Measurements from ENCODE around the gene PPP1R15A.
"Not testable (repeated sequence)": the region's sequence is repeated elsewhere in the genome, so short reads cannot be mapped to it uniquely, and the experiment has no call there.

The PPP1R15A gene

GRCh38 chr19:48881741-48882657 is 9.8 kb downstream of the PPP1R15A start:
- no peak for DNase-seq

DNA sequence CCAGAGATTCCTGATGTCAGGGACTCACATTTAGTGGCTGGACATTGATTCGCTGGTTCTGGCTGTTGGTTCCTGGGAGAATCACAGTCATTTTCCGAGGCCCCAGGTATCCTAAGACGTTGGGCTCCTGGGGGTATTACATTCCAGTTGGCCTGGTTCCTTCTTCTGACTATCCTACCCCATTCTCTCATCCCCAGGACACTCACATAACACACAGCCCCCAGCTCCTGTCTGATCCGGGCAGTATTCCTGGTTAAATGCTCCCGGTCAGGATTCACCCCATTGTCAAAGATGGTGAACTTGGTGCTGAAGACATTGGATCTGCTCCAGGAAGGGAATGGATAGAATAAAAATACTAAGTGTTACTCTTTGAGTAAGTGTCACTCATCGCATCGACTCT is 11.5 kb downstream of the PPP1R15A start:
- DNase-seq, result no peak

DNA sequence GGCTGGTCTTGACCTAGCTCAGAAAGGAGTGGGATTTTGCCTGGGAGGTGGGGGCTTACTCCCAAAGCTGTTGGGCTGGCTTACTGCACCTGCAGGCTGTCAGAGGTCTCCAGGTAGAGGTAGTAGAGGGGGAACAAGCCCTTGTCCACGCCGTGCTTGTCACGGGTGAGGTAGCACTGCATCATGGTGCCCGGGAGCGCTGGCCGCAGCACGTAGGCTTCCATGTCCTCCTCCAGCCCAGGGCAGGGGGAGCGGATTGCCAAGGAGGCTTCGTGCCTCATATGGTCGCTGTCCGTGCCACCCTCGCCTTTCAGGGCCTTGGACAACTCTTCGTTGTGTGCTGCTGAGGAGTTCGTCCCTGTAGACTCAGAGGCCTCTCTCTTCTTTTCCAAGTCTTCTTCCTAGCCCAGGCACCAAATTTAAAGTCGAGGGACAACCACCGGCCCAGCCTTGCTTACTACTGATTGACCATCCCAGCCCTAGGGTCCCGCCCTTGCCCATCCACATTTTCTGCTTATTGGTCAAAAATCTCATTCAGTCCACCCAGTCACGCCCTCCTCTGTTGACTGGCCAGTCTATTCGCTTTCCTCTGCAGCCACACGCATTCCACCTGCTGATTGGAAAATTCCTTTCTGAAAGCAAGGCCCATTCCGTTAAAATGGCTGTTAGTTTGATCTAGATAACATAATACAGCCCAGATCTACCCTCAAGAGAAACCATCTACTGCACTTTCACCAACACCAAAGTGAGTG is 15.8 kb downstream of the PPP1R15A start:
- DNase-seq, result no peak

- not testable (repeated sequence) for DNase-seq
Observed at GRCh38 chr19:48889496-48889895, 17.3 kb downstream of the PPP1R15A start.

GRCh38 chr19:48890551-48890950 is 18.3 kb downstream of the PPP1R15A start:
- no peak for DNase-seq

DNA sequence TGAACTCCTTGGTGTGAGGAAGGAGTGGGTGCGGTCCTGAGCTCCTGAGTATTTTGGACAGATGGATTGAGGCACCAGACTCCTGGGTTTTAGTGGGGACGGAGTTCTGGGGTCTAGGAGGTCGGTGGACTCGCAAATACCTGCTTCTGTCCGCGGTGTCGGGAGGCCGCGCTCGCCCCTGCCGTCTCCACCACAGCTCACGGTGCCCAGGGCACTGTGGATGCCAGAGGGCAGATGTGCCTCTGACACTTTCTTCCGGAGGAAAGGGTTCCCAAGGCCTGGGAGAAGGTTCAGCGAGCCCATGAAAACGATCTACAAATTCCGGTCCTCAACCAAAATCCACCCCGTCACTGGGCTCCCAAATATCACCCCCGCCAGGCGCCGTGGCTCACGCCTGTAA is 23.0 kb downstream of the PPP1R15A start:
- DNase-seq, result no peak

DNA sequence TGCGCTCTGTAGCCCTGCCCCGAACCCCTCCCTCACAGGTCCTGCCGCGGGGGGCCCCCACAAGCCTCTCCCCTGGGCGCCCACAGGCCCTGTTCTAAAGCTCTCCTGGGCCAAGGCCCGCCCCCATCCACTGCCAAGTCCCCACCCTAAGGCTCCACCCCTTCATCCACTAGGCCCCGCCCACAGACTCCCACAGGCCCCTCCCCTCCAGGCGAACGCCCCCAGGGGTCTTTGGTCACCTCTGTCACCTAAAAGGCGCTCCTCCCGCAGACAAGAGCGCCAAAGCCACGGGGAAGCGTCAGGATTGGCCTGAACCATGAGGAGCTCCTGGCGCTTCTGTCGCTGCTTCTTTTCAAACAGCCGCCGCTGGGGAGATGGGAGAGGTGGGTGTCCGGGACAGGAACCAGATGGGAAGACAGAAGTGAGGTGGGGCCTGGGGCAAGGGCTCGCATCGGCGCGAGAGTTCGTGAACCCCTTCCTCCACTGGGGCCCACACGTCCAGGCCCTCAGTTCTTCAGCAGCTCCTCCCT is 24.0 kb downstream of the PPP1R15A start:
- no peak for DNase-seq

DNA sequence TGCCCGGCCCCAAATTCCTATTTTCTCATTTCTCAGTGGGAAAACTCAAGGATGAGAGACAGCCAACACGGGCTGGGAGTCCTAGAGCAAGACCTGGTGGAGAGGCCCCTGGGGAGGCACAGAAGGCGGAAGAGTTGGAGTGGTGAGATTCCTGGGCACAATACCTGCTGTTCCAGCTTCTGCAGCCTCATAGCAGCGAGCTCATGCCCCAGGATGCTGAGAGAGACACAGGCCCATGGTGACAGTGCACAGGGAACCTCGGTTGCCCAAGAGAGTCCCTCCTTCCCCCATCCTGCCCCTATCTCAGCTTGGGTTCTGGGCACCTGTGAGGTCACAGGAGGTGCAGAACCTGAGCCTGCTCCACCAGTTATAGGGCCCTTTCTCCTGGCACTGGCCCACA is 25.0 kb downstream of the PPP1R15A start:
- DNase-seq, result no peak

DNA sequence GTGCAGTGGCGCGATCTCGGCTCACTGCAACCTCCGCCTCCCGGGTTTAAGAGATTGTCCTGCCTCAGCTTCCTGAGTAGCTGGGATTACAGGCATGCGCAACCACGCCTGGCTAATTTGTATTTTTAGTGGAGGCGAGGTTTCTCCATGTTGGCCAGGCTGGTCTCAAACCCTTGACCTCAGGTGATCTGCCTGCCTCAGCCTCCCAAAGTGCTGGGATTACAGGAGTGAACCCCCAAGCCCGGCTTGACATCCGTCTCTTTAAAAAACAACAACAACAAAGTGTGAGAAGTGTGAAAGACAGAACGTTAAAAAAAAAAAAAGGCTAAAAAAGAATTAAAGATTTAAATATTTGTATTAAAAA is 27.1 kb downstream of the PPP1R15A start:
- not testable (repeated sequence) for DNase-seq

- peak; percentile 98 for DNase-seq
Observed at GRCh38 chr19:48899781-48900476, 27.7 kb downstream of the PPP1R15A start, which contains the start of gene NUCB1. NUCB1 (plus strand) TSS chr19:48900312; CDS start chr19:48900797, 485 bp downstream.

DNA sequence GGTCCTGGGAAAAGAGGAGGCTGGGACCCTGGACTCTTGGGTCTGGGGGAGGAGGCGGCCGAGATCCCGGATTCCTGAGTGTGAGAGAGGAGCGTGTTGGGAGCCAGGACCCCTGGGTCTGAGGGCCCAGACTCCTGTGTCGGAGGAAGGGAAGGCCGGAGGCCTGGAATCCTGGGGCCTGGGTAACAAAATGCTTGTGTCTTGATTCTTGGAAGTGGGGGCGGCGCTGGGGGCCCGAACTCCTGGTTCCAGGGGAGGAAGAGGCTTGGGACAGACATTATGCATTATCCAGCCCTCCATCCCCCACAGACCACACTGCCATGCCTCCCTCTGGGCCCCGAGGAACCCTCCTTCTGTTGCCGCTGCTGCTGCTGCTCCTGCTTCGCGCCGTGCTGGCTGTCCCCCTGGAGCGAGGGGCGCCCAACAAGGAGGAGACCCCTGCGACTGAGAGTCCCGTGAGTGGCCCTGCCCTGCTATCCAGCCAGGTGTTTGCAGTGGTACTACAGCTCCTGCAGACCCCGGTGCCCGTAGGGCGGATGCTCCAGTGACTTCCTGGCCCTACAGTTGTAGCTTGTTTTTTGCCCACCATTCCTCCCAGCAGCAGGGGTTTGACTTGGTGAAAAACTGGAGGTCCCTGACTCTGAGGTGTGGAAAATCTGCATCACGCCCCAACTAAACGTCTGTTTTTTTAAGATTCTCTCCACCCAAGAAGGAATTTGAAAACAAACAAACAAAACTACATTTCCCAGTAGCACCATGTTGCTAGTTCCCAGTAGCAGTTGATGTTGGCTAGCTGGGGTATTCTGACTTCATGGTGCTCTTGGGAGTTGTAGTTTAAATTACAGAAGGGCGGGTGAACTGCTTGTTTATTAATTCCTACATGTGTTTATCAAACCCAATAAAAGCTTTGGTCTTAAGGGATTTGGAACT is 28.5 kb downstream of the PPP1R15A start:
- no peak for DNase-seq

DNA sequence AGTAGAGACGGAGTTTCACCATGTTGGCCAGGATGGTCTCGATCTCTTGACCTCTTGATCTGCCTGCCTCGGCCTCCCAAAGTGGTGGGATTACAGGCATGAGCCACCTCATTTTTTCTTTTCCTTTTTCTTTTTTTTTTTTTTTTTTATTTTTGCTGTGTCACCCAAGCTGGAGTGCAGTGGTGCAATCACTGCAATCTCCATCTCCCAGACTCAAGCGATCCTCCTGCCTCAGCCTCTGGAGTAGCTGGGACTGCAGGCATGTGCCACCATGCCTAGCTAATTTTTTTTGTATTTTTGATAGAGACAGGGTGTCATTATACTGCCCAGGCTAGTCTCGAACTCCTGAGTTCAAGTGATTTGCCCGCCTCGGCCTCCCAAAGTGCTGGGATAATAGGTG is 30.1 kb downstream of the PPP1R15A start:
- not testable (repeated sequence) for DNase-seq

DNA sequence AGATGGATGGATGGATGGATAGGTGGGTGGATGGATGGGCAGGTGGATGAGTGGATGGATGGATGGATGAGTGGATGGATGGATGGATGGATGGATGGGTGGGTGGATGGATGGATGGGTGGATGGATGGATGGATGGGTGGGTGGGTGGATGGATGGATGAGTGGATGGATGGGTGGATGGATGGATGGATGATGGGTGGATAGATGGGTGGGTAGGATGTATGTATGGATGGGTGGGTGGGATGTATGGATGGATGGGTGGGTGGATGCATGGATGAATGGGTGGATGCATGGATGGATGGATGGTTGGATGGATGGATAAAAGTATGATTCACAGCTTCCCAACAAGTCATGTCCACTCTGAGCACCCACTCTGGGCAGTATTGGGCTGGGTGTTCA is 31.6 kb downstream of the PPP1R15A start:
- DNase-seq, result not testable (repeated sequence)

DNA sequence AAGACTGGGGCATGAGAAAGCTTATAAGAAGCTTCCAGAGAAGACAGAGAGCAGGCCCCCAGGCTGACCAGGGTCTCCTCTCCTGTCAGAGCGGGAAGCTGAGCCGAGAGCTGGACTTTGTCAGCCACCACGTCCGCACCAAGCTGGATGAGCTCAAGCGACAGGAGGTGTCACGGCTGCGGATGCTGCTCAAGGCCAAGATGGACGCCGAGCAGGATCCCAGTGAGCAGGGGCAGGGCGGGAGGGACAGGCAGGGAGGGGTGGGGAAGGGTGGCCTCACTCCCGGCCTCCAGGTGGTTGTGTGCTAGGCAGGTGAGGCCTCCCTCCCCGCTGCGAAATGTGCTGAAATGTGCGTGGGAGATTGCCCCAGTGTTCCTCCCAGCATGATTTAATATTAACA is 33.4 kb downstream of the PPP1R15A start:
- DNase-seq, result no peak

DNA sequence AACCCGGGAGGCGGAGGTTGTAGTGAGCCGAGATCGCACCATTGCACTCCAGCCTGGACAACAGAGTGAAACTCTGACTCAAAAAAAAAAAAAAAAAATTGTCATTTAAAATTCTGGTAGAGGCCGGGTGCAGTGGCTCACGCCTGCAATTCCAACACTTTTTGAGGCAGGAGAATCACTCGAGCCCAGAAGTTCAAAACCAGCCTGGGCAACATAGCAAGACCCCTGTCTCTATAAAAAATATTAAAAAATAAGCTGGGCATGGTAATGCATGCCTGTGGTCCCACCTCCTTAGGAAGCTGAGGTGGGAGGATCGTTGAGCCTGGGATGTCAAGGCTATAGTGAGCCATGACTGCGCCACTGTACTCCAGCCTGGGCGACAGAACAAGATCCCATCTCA is 34.1 kb downstream of the PPP1R15A start:
- DNase-seq, result no peak

DNA sequence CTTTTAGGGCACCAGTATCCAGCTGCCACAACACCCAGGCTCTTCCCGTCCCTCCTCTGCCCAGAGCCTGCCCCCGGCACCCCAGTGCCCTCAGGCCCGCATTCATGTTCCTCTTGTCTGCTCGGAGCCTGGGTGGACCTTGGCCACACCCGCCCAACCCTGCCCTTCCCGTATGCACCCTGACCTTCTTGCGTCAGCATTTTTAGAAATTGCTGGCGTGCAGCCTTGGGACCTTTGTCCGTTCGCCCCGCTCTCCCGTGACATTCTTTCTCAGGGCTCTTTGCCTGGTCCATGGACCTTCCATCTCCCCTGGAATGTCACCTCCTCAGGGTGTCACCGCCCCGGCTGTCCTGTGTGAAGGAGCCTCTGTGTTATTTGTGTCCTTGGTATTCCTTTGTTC is 35.5 kb downstream of the PPP1R15A start:
- DNase-seq, result no peak

DNA sequence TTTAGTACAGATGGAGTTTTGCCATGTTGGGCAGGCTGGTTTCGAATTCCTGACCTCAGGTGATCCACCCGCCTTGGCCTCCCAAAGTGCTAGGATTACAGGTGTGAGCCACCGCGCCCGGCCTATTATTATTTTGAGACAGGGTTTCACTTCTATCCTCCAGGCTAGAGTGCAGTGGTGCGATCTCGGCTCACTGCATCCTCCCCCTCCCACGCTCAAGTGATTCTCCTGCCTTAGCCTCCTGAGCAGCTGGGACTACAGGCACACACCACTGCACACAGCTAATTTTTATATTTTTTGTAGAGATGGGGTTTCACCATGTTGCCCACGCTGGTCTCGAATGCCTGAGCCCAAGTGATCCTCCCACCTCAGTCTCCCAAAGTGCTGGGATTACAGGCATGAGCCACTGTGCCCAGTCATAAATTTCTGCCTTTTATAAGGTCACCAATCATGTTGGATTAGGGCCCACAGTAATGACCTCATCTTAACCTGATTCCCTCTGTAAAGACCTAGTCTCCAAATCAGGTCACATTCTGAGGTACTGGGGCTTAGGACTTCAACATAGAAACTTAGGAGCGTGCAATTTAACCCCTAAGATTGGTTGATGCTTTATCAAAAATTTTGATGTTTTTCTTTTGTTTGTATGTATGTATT is 37.3 kb downstream of the PPP1R15A start:
- DNase-seq, result not testable (repeated sequence)

DNA sequence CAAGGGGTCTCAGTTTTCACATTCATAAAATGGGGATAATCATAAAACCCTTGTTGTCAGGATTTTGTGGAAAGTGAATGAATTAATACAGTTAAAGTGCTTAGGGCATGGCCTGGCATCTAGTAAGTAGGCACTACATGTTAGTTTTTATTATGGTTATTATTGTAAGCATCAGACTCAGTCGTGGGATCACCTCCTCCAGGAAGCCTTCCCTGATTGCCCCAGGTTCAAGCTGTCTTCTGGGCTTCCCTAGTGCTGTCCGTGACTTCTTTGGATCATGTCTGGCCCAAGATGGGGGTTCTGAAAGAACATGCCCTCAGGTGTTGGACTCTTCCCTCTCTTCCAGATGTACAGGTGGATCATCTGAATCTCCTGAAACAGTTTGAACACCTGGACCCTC is 38.6 kb downstream of the PPP1R15A start:
- no peak for DNase-seq

DNA sequence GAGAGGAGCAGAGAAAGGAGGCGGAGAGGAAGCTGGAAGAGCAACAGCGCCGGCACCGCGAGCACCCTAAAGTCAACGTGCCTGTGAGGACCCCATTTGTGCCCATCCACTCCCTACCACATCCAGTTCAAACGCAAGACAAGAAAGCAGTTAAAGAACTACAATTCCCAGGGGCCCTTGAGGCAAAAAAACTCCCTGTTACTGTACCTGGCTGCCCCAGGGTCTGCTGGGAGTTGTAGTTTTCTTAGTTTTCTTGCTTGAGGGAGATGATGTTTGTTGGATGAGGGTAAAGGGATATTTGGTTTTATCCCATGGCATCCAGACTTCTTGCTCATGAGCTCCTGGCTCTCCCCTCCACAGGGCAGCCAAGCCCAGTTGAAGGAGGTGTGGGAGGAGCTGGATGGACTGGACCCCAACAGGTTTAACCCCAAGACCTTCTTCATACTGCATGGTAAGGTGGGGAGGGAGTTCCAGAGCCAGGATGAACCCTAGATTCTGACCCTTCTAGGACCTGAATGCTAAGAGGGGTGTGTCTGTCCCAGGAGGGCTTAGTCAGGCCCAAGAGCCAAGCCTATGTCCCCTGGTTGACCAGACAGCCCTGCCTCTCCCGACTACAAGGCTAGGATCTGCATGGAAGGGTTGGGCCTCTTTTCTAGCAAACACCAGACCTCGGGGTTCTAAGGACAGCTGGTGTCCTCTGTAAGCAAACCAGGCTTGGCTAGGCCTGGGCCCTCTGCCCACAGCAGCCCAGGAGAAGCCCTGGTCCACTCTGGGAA is 41.1 kb downstream of the PPP1R15A start:
- no peak for DNase-seq

- DNase-seq, result no peak
Observed at GRCh38 chr19:48914181-48914580, 42.0 kb downstream of the PPP1R15A start.

DNA sequence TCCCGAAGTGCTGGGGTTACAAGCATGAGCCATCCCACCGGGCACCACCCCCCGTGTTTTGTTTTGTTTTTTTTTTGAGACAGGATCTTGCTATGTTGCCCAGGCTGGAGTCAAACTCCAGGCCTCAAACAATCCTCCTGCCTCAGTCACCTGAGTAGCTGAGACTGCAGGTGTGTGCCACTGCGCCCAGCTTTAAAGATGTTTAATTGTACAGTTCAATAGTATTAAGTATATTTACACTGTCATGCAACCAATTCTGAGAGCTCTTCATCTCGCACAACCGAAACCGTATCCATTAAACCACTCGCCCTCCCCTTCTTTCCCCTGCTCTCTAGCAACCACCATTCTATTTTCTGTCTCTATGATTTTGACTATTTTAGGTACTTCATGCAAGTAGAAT is 43.5 kb downstream of the PPP1R15A start:
- DNase-seq, result peak; percentile 53
